Adrenal gland (tissue), 5 donors: ENCODE measurements around the gene PRR35.

ENCODE experiments used
- CTCF ChIP-seq, 6 experiments: fragments of 450-650 bp in 4 of 6; fragments of 200-600 bp in 2 of 6; sonication (generic) in 1 of 6; IDR thresholded peaks; 1 replicate in 5 of 6; 2 replicates in 1 of 6; pipeline versions ENCODE4 v1.5.1 to v1.8.0; 2016 to 2021; ENCODE audit warnings: antibody characterized with exemption in 6 of 6, mild to moderate bottlenecking in 2 of 6, moderate library complexity in 1 of 6
- POLR2A ChIP-seq, 2 donors: fragments of 450-650 bp; IDR thresholded peaks; one replicate each; pipeline ENCODE4 v1.6.1; 2017; ENCODE audit warnings: antibody characterized with exemption in 2 of 2, mild to moderate bottlenecking in 2 of 2, moderate library complexity in 1 of 2
- donor health status: DM: no; HTN: no; CAD: no.

GRCh38 chr16:556474-557173, 3.6 kb upstream of the PRR35 start:
- TF ChIP-seq CTCF (IDR thresholded peaks at IDR 0.05) (no peak), POLR2A (IDR thresholded peaks at IDR 0.05) (no peak)
